Measurements from ENCODE around the gene SALL3.
A peak's percentile ranks its signal among the peaks of the same experiment; 100 is the strongest.

SALL3 gene

DNA sequence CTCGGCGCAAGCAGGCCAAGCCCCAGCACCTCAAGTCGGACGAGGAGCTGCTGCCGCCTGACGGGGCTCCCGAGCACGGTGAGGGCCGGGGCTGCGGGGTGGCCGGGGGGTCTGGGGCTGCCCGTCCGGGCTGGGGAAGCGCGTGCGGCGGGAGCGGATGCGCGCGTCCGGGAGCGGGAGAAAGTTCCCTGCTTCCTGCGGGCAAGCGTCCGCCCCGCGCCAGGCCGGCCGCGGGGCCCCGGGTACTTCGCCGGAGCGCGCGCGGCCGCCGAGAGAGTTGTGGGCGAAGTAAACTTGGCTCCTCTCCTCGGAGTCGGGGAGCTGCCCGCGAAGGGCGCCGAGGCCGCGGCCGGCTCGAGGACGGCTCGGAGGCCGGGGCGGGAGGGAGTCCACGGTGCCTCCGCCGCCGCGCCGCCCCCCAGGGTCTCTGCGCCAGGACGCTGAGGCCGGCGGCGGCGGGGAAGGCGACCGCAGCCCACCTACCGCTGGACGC lies 707 bp downstream of the SALL3 start:
- DNase-seq (ENCODE audit: low read depth in 2 of 3, low spot score in 1 of 3) = no peak

DNA sequence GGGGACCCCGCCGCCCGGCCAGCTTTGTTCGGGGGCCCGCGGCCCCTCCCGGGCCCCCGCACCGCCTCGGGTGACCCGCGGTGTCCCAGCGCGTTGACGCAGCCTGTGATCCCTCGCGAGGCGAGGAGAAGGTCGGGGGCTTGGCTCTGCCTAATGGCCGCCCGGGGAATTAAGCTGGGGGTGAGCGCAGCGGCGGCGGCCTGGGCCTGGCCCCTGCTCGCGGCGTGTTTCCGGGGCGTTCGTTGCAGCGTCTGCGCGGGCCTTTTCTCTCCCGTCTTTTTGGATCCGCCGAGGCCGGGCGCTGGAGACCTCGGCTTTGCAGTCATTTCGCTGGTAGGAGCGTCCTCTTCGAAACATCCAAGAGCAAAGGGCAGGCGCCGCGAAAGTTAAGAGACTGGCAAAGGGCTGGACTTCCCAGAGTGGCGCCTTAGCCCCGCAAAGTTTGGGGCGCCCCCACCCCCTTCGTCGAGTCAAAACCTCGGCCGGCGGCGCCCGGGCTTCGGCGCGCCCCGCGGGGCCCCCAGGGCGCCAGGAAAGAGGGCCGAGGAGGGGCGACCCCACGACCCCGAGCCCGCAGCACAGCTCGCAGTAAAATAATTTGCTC lies 1.3 kb downstream of the SALL3 start:
- no peak for DNase-seq (ENCODE audit: low read depth in 2 of 3, low spot score in 1 of 3)

DNA sequence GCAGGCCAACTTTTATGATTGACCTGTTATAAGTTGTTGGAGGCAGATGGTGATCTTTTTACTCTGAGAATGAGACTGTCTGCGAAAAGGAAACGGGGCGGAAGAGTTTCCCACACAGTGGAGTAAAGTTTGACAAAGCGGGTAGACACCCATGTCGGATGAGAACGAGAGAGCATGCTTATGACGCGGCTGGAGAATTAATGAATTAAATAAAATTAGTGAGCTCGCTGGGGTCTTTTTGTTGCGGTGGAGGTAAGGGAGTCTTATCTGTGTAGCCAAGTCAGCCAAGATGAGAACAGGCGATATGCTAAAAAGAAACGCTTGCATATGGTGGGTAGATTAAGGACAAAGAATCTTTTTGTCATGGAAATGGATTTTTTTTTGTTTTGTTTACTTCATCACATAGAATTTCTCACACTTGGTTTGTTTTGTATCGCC lies 1.8 kb downstream of the SALL3 start:
- no peak for DNase-seq (ENCODE audit: low read depth in 2 of 3, low spot score in 1 of 3)

DNA sequence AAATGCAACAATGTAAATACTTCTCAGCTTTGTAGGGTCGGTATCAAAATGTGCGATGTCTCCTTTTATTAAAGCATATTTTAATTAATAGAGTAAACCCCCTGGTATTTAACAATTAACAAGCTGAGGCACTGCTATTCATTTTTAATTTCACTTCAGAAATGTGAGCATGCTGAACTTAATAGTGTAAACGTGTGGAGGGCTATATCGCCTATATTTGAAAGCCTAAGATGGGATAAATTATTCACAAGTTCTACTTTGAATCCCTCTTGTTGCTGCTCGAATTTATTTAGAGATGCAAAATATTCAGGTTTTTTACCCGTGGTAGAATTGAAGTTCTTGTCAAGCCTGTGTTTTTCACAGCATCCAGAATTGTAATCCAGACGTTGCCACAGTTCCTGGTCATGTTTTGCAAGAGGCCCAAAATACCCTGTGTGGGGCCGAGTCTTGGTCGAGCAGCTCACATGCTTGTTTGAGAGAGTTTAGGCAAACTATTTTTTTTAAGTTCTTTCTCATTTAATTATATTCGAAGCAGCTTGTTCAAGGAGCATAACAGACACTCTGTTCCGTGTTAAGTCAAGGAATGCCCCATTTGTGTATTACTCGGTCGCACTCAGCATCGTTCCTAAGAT lies 2.5 kb downstream of the SALL3 start:
- DNase-seq (ENCODE audit: low read depth in 2 of 3, low spot score in 1 of 3) = no peak

DNA sequence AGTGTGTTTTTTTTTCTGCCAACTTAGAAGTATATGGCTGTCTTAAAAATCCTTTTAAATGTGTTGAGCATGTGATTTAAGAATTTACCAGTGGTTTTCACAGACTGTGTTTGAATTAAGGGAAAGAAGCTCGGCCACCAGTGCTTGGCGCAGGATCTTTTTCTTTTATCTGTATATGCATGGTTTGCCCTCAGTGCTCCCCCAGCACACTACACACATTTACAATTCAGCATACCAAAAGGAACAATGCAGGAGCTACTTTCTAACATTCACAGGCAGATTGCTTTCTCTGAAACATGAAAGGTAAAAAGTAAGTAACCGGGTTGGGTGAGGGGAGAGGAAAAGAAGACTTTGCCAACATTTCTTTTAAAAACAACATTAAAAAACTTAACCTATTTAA lies 3.9 kb downstream of the SALL3 start:
- no peak for DNase-seq (ENCODE audit: low read depth in 2 of 3, low spot score in 1 of 3)

DNA sequence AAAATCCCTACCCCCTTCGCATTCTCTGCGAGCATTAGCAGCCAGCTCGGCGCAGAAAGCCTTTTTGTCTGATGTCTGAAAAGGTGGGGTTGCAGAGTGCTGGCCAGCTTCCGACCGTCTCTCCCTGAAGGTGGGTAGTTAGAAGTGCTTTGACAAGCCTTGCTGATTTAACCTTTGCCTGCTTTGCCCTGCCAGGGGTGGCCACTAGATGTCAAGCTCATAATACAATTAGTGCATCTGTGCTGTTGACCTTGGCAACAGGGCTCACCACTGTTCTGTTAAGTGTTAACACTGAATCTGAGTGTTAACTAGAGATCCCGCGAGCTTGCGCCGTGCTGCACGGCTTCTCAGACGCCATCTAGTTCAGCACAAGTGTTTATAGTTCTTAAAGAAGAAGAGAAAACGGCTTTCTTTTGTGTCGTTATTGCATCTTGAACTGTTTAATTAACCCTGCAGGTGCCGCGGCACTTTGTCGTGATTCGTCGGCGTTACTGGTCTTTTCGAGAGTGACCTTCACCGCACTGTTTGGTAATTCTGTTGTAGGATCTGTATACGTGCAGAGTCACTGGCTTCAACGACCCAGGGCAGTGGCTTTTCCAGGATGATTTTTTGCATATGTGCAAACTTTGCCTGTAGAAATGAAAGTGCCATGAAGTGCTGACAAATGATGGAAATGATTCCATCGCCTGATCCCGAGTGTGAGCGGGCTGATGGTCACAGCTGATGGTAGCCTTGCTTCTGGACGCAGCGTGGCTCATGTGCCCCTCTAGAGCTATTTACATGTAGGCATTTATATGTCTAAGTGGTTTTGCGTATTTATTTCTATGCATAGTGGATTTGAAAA lies 5.5 kb downstream of the SALL3 start:
- DNase-seq (ENCODE audit: low read depth in 2 of 3, low spot score in 1 of 3) = peak in 1 of 3 donors; percentile 8

DNA sequence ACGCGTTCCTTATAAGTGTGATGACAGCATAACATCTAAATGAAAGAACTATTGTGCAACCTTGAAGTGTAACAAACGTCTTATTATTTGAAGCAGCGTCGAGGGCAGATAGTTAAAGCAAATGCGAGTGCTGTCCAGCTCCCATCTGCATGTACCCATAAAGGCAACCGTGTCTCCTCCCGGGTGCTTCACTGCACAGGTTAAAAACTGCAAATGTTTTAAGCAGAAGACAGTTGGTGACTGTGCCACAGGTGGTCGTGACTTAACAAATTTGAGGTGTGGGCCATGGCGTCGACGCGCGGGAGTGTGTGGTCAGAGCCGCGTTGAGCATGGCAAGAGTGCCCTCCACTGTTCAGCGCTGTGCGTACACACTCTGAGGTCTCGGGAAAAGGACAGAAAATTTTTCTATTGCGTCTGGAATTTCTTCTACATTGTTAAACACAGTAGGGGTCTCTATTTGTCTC lies 6.4 kb downstream of the SALL3 start:
- DNase-seq (ENCODE audit: low read depth in 2 of 3, low spot score in 1 of 3) = no peak

DNA sequence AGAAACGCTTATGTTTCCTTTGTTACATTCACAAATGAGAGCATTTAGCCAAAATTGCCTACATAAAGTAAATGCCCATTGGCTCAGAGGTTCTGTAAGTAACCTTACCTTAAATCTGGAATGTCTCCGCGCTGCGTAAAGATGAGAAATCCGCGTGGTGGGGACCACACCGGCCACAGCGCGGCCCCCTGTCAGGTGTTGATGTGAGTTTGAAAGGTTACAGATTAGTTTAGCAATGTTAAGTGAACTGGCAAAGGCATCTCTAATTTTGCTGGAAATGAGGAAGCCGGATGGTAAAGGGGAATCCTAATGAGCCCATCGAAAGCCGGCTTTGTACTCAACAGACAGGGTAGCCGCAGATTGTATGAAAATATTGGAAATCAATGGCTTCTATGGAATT lies 11.8 kb downstream of the SALL3 start:
- no peak for DNase-seq (ENCODE audit: low read depth in 2 of 3, low spot score in 1 of 3)

DNA sequence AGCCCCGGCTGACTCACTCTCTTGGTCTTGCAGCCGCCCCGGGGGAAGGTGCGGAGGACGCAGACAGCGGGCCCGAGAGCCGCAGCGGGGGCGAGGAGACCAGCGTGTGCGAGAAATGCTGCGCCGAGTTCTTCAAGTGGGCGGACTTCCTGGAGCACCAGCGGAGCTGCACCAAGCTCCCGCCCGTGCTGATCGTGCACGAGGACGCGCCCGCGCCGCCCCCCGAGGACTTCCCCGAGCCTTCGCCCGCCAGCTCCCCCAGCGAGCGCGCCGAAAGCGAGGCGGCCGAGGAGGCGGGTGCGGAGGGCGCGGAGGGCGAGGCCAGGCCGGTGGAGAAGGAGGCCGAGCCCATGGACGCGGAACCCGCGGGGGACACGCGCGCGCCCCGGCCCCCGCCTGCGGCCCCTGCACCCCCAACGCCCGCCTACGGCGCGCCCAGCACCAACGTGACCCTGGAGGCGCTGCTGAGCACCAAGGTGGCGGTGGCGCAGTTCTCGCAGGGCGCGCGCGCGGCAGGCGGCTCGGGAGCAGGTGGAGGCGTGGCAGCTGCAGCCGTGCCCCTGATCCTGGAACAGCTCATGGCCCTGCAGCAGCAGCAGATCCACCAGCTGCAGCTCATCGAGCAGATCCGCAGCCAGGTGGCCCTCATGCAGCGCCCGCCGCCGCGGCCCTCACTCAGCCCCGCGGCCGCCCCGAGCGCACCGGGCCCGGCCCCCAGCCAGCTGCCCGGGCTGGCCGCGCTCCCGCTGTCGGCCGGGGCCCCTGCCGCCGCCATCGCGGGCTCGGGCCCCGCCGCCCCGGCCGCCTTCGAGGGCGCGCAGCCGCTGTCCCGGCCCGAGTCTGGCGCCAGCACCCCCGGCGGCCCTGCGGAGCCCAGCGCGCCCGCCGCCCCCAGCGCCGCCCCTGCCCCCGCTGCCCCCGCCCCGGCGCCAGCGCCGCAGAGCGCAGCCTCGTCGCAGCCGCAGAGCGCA lies 12.7 kb downstream of the SALL3 start:
- DNase-seq (ENCODE audit: low read depth in 2 of 3, low spot score in 1 of 3) = no peak

DNA sequence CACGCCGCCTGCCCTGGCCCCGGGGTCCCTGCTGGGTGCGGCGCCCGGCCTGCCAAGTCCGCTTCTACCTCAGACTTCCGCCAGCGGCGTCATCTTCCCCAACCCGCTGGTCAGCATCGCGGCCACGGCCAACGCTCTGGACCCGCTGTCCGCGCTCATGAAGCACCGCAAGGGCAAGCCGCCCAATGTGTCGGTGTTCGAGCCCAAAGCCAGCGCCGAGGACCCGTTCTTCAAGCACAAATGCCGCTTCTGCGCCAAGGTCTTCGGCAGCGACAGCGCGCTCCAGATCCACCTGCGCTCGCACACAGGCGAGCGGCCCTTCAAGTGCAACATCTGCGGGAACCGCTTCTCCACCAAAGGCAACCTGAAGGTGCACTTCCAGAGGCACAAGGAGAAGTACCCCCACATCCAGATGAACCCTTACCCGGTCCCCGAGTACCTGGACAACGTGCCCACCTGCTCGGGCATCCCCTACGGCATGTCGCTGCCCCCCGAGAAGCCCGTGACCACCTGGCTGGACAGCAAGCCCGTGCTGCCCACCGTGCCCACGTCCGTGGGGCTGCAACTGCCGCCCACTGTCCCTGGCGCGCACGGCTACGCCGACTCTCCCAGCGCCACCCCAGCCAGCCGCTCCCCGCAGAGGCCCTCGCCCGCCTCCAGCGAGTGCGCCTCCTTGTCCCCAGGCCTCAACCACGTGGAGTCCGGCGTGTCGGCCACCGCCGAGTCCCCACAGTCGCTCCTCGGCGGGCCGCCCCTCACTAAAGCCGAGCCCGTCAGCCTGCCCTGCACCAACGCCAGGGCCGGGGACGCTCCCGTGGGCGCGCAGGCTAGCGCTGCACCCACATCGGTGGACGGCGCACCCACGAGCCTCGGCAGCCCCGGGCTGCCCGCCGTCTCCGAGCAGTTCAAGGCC lies 13.7 kb downstream of the SALL3 start:
- DNase-seq (ENCODE audit: low read depth in 2 of 3, low spot score in 1 of 3) = no peak

DNA sequence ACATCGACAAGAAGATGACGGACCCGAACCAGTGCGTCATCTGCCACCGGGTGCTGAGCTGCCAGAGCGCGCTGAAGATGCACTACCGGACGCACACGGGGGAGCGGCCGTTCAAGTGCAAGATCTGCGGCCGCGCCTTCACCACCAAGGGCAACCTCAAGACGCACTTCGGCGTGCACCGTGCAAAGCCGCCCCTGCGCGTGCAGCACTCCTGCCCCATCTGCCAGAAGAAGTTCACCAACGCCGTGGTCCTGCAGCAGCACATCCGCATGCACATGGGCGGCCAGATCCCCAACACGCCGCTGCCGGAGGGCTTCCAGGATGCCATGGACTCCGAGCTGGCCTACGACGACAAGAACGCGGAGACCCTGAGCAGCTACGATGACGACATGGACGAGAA lies 14.4 kb downstream of the SALL3 start:
- DNase-seq (ENCODE audit: low read depth in 2 of 3, low spot score in 1 of 3) = no peak

DNA sequence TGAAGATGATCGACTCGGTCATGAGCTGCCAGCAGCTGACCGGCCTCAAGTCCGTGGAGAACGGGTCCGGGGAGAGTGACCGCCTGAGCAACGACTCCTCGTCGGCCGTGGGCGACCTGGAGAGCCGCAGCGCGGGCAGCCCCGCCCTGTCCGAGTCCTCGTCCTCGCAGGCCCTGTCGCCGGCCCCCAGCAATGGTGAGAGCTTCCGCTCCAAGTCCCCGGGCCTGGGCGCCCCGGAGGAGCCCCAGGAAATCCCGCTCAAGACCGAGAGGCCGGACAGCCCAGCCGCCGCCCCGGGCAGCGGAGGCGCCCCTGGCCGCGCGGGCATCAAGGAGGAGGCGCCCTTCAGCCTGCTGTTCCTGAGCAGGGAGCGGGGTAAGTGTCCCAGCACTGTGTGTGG lies 14.9 kb downstream of the SALL3 start:
- no peak for DNase-seq (ENCODE audit: low read depth in 2 of 3, low spot score in 1 of 3)

DNA sequence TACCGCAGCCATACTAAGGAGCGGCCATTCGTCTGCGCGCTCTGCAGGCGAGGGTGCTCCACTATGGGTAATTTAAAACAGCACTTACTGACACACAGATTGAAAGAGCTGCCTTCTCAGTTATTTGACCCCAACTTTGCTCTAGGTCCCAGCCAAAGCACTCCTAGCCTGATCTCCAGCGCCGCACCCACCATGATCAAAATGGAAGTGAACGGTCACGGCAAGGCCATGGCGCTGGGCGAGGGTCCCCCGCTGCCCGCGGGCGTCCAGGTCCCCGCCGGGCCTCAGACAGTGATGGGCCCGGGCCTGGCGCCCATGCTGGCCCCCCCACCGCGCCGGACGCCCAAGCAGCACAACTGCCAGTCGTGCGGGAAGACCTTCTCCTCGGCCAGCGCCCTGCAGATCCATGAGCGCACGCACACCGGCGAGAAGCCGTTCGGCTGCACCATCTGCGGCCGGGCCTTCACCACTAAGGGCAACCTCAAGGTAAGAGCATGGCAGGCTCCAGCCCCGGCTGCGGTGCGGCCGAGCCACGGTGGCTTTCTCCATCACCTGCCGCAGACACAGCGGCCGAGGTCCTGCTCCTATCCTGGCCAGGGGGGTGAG lies 15.5 kb downstream of the SALL3 start:
- no peak for DNase-seq (ENCODE audit: low read depth in 2 of 3, low spot score in 1 of 3)

DNA sequence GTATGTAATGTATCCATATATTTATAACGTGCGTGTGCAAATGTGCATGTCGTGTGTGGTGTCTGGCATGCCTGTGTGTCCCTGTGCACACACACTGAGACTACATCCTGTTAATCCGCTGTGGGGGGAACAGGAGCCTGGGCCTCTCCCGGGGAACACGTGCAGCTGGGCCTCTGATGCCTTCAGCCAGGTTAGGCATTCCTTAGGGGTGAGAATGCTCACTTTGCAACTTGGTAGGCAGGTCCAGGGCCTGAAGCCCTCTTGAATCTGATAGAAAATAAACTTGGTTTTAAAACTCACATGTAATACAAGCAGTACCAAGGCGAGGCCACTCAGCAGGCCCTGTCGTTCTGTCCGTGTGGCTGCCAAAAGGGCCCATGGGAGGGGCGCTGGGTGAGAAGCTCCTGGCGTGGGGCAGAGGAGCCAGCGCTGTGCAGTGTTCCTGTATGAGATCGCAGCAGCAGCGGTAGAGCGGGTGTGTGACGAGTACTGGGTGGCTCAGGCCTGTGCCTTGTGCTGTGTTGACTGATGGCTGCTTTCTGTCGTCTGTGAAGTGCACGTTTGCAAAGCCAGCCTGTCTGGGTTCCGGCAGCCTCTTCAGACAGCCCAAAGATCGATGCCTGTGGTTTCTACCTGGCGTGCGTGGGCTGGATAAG lies 16.2 kb downstream of the SALL3 start:
- no peak for DNase-seq (ENCODE audit: low read depth in 2 of 3, low spot score in 1 of 3)

DNA sequence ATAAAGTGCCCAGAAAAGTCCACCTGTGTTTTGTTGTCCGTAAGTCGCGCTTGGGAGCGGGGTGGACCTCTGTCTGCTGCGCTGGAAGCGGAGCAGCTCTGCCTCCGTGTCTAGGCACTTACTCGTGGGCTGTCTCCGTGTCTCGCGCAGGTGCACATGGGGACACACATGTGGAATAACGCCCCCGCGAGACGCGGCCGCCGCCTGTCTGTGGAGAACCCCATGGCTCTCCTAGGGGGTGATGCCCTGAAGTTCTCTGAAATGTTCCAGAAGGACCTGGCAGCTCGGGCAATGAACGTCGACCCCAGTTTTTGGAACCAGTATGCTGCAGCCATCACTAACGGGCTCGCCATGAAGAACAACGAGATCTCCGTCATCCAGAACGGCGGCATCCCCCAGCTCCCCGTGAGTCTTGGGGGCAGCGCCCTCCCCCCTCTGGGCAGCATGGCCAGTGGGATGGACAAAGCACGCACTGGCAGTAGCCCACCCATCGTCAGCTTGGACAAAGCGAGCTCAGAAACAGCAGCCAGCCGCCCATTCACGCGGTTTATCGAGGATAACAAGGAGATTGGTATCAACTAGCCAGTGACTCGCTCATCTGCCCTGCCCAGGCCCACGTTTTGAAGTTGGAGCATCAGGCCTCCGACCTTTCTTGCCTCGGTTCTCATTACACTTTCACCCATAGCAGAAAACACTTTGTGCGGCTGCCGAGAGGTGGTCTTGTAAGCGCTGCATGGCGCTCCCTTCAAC lies 17.3 kb downstream of the SALL3 start:
- DNase-seq (ENCODE audit: low read depth in 2 of 3, low spot score in 1 of 3) = no peak

DNA sequence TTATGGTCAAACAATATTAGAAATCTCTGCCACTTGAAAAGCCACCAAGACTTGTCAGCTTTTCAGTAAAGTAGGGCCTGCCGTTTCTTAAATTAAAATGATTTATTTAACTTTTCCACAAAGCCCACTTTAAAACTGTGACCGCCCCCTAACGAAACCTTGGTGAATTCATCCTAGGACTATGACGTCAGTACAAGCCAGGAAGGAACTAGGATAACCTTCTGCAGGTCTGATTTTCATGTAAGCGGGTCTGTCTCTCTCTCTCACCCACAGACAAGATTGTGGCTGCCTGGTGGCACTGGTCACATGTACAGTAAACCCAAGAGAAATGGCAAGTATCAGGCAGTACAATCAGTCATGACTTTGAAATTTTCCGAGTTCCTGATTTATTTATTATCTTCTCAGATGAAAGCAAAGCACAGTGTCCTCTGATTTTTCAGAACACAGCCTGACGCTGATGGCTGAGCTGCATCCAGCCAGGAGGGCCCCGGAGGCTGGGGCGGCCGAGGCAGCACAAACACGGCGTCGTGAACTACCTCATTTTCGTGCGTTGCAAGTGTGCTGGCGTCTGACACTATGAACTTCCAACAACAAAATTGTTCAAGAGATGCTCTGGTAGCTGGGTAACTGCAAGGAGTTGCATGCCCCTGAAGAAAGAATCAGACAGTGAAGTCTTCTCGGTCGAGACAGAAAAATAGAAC lies 18.9 kb downstream of the SALL3 start:
- no peak for DNase-seq (ENCODE audit: low read depth in 2 of 3, low spot score in 1 of 3)

DNA sequence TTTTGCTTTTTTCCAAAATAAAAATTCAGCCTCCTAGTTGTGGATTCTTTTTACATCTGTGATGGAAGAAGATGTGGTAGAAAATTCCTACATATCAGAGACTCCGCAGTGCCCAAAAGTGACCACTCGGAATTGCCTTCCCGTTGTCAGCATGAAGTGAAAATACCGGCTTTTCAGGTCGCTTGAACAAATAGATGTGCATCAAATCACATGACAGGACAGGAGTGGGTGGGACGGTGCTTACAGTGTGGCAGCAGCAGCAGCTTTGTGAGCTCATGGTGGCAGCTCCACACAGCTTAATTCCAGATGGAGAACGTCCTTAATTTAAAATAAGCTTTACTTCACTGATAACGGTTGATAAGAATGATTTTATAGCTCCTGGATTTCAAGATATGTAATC lies 20.3 kb downstream of the SALL3 start:
- DNase-seq (ENCODE audit: low read depth in 2 of 3, low spot score in 1 of 3) = no peak

DNA sequence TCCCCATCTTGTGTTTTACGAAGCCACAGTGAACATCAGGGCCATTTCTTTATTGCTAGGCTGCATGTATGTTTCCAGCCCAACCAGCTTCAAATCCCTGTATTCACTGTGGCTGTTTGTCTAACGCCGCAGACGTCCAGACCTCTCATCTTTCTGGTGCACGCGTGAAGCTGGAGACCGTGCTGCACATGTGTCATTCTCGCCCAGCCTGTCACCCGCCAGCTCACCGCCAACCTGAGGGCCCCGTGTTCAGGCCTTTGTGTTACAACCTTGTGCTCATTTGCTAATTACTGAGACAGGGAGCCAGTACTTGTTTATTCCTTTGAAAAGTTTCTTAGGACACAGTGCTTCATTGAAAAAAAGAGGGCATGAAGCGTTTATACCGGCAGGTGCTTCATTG lies 21.4 kb downstream of the SALL3 start:
- no peak for DNase-seq (ENCODE audit: low read depth in 2 of 3, low spot score in 1 of 3)
